Measurements from ENCODE around the gene TMPRSS9.

DNA sequence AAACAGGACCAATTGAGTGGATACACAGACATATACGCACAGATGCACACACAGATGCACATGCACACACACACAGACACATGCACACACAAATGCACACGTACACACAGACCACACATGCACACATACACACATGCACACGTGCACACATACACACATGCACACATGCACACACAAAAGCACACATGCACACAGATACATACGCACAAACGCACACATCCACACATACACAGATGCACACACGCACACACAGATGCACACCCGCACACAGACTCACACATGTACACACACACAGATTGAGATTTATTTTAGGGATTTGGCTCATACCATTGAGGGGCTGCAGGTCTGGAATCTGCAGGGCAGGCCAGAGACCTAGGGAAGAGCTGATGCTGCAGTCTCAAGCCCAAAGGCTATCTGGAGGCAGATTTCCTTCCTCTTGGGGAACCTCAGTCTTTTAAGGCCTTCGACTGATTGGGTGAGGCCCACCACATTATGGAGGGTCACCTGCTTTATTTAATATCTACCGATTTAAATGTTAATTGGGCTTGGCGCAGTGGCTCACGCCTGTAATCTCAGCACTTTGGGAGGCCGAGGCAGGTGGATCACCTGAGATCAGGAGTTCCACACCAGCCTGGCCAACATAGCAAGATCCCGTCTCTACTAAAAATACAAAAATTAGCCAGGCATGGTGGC lies 22.6 kb downstream of the TMPRSS9 start:
- TF ChIP-seq, protein P1, sequence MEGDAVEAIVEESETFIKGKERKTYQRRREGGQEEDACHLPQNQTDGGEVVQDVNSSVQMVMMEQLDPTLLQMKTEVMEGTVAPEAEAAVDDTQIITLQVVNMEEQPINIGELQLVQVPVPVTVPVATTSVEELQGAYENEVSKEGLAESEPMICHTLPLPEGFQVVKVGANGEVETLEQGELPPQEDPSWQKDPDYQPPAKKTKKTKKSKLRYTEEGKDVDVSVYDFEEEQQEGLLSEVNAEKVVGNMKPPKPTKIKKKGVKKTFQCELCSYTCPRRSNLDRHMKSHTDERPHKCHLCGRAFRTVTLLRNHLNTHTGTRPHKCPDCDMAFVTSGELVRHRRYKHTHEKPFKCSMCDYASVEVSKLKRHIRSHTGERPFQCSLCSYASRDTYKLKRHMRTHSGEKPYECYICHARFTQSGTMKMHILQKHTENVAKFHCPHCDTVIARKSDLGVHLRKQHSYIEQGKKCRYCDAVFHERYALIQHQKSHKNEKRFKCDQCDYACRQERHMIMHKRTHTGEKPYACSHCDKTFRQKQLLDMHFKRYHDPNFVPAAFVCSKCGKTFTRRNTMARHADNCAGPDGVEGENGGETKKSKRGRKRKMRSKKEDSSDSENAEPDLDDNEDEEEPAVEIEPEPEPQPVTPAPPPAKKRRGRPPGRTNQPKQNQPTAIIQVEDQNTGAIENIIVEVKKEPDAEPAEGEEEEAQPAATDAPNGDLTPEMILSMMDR (conservative IDR thresholded peaks at IDR 0.05; ENCODE audit: low read depth, low read length) = no peak
- no peak for TF ChIP-seq EZH2 (IDR thresholded peaks at IDR 0.05; ENCODE audit: borderline replicate concordance, low read depth, low read length, poor library complexity, severe bottlenecking)
